Left renal cortex interstitium (tissue), 4 donors: Measurements from ENCODE around the gene OR10A7. TPM values are rescaled to one million over a fixed set of nuclear protein-coding genes. Genes with fewer than 3 reads are reported as not detected.
"Not testable (repeated sequence)": the region's sequence is repeated elsewhere in the genome, so short reads cannot be mapped to it uniquely, and the experiment has no call there.

Experiments
- DNase-seq, 4 donors: peaks; one replicate each; pipeline ENCODE4 v3.0.0-alpha.2; 2013; ENCODE audit warnings: low read depth in 4 of 4, low spot score in 2 of 4, missing footprints in 1 of 4
- polyA plus RNA-seq, 4 donors: library from polyadenylated mRNA; unstranded; fragments of 120-200 nt; gene quantifications; one replicate each; pipeline ENCODE4 v1.2.1, GENCODE V29; 2013; ENCODE audit not compliant: insufficient read length in 4 of 4

The OR10A7 gene
- not detected for polyA plus RNA-seq

GRCh38 chr12:55220725-55221124 is at the start of gene OR10A7:
TSS of gene OR10A7 (plus strand) at chr12:55221025. CDS start at chr12:55221025, 0 bp downstream.
- DNase-seq = no peak

- DNase-seq = no peak
These were observed 49.4 kb upstream of the OR10A7 start for GRCh38 chr12:55171445-55171844.

GRCh38 chr12:55171846-55172245 is 49.0 kb upstream of the OR10A7 start:
- DNase-seq = not testable (repeated sequence)

- DNase-seq = no peak
These were observed 48.1 kb upstream of the OR10A7 start for GRCh38 chr12:55172686-55173085.

- DNase-seq = no peak
These were observed 47.4 kb upstream of the OR10A7 start for GRCh38 chr12:55173456-55173855.

- DNase-seq = no peak
These were observed 32.3 kb upstream of the OR10A7 start for GRCh38 chr12:55188573-55188972.

- peak; percentile 50 to 77 (median 60) for DNase-seq
These were observed 31.8 kb upstream of the OR10A7 start for GRCh38 chr12:55188974-55189556.

GRCh38 chr12:55194382-55194781 is 26.4 kb upstream of the OR10A7 start:
- DNase-seq = no peak

GRCh38 chr12:55226523-55226922 is 5.7 kb downstream of the OR10A7 start:
- no peak for DNase-seq

GRCh38 chr12:55227643-55228042 is 6.8 kb downstream of the OR10A7 start:
- DNase-seq = no peak

- DNase-seq = no peak
These were observed 23.5 kb downstream of the OR10A7 start, which contains the start of gene OR6C74 for GRCh38 chr12:55244309-55244708. TSS of gene OR6C74 (plus strand) at chr12:55244609. CDS start at chr12:55247288, 2,679 bp downstream.

- DNase-seq = no peak
These were observed 25.3 kb downstream of the OR10A7 start for GRCh38 chr12:55246159-55246558.

- DNase-seq = no peak
These were observed 30.1 kb downstream of the OR10A7 start for GRCh38 chr12:55250944-55251343.

- no peak for DNase-seq
These were observed 32.5 kb downstream of the OR10A7 start for GRCh38 chr12:55253281-55253680.

GRCh38 chr12:55256831-55257230 is 36.0 kb downstream of the OR10A7 start:
- DNase-seq = no peak

- DNase-seq = peak in 1 of 4 donors; percentile 3
These were observed 37.5 kb downstream of the OR10A7 start for GRCh38 chr12:55258303-55258702.

Other genes with a start within 250 kb of the OR10A7 start
- gene TESPA1, start 236.3 kb upstream of the OR10A7 start, polyA plus RNA-seq = under 1 TPM; 0.24 to 0.97 (median 0.37) TPM
- not detected for gene NEUROD4, start 201.1 kb upstream of the OR10A7 start, polyA plus RNA-seq
- gene OR9K2, start 94.6 kb upstream of the OR10A7 start, polyA plus RNA-seq = not detected
- not detected for gene OR6C74, start 23.6 kb downstream of the OR10A7 start, polyA plus RNA-seq
- under 1 TPM in 1 of 4 donors, not detected in 3; 0.13 TPM for gene OR6C6, start 75.5 kb downstream of the OR10A7 start, polyA plus RNA-seq
- gene OR6C1, start 93.3 kb downstream of the OR10A7 start, polyA plus RNA-seq = not detected
- gene OR6C3, start 109.7 kb downstream of the OR10A7 start, polyA plus RNA-seq = not detected
- under 1 TPM in 1 of 4 donors, not detected in 3; 0.09 TPM for gene OR6C75, start 141.9 kb downstream of the OR10A7 start, polyA plus RNA-seq
- not detected for gene OR6C65, start 179.5 kb downstream of the OR10A7 start, polyA plus RNA-seq
- gene OR6C76, start 205.2 kb downstream of the OR10A7 start, polyA plus RNA-seq = not detected
- not detected for gene OR6C2, start 223.1 kb downstream of the OR10A7 start, polyA plus RNA-seq
- gene OR6C70, start 249.1 kb downstream of the OR10A7 start, polyA plus RNA-seq = not detected